Measurements from ENCODE around the gene ACADSB.

Gene ACADSB

DNA sequence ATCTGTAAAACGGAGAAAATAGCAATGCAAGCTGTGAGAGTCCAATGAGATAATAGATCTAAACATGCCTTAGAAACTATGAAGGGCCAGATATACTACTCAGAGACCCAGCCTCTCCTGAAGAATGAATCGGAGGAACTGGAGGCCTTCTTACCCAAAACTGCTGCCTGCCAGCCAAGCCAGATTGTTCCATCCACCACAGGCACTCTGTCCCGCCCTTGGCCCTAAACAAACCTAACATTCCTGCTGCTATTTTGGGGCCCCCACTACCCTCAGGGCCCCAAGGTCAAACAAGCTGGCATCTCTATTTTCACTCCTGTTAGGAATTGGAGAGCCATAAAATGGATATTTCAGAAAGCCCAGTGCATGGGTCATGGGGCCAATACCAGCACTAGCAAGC, 79.0 kb downstream of the ACADSB start:
- Histone ChIP-seq H3K27ac (ENCODE audit: low read depth in 2 of 2, low read length in 2 of 2) (no peak overlapping the region), H3K4me3 (ENCODE audit: low read length in 2 of 2) (no peak overlapping the region), H3K9me3 (ENCODE audit: control insufficient read depth in 2 of 2, low read length in 2 of 2) (no peaks in the 10 kb centered on the region), H3K9ac (ENCODE audit: low read depth in 1 of 2, low read length in 2 of 2) (no peak overlapping the region), H3K27me3 (ENCODE audit: control insufficient read depth in 2 of 2, insufficient read depth in 2 of 2, low read length in 2 of 2) (peaks cover 0 to 5% of the 10 kb centered on the region in 2 donors), H3K4me1 (ENCODE audit: control insufficient read depth in 2 of 2, insufficient read depth in 2 of 2, low read length in 2 of 2) (no peaks in the 10 kb centered on the region), H3K36me3 (ENCODE audit: control insufficient read depth in 2 of 2, insufficient read depth in 2 of 2, low read length in 2 of 2) (no peaks in the 10 kb centered on the region)

DNA sequence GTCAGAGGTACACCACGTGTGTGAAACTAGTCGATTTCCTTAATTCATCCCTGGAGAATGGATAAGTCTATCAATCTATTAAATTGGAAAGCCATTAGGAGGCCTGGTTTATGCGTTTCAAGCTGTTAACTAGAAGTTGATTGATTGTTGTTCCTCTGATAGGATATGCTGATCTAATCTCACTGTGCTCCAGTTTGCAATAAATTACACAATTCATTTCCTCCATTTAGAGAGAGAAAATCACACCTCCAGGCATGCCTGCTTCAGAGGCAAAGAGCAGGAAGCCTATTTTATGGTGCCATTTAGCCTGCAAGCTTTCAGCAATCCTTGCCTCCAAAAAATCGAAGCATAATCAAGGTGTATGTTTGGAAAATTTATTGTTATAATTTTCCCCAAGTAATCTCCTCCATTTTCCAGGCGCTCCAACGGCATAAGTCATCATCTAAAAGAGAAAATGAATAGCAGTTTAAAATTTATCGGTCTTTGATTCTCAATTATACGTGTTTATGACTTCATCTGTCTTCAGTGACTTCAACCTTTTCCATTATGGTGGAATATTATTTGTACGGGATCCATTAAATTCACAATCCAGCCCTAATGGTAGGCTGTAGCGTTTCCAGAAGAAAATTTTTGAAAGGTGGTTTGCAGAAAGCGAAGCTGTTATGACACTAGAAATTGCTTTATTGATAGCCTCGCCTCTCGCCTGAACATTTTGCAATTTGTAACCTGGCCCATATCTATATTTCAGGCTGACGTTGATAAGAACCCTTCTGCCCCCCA, 84.0 kb downstream of the ACADSB start:
- H3K27ac ChIP-seq (ENCODE audit: low read depth in 2 of 2, low read length in 2 of 2), result no peak overlapping the region
- H3K9me3 ChIP-seq (ENCODE audit: control insufficient read depth in 2 of 2, low read length in 2 of 2), result no peaks in the 10 kb centered on the region
- peaks cover 0 to 5% of the 10 kb centered on the region in 2 donors for H3K27me3 ChIP-seq (ENCODE audit: control insufficient read depth in 2 of 2, insufficient read depth in 2 of 2, low read length in 2 of 2)
- H3K4me1 ChIP-seq (ENCODE audit: control insufficient read depth in 2 of 2, insufficient read depth in 2 of 2, low read length in 2 of 2), result no peaks in the 10 kb centered on the region
- no peak overlapping the region for H3K9ac ChIP-seq (ENCODE audit: low read depth in 1 of 2, low read length in 2 of 2)
- H3K4me3 ChIP-seq (ENCODE audit: low read length in 2 of 2), result no peak overlapping the region
- no peaks in the 10 kb centered on the region for H3K36me3 ChIP-seq (ENCODE audit: control insufficient read depth in 2 of 2, insufficient read depth in 2 of 2, low read length in 2 of 2)

DNA sequence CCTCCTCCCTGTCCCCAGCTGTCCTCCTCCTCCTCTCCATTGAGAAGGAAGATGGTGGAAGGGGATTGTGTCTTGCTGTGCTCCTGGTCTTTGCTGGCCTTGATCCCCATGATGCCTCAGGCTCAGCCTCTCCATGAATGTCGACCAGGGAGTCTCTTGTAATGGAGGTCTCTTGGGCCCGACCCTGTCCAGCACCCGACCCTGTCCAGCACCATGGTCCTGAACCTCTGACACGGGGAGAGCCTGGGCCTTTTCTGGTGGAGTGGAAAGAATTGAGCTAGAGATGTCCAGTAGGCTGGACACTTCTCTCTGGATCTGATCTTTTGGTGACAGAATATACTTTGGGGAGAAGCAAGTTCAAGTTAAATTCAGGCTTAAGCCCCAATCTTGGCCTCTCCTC, 84.7 kb downstream of the ACADSB start:
- Histone ChIP-seq H3K36me3 (ENCODE audit: control insufficient read depth in 2 of 2, insufficient read depth in 2 of 2, low read length in 2 of 2) (no peaks in the 10 kb centered on the region), H3K4me3 (ENCODE audit: low read length in 2 of 2) (no peak overlapping the region), H3K9me3 (ENCODE audit: control insufficient read depth in 2 of 2, low read length in 2 of 2) (no peaks in the 10 kb centered on the region), H3K9ac (ENCODE audit: low read depth in 1 of 2, low read length in 2 of 2) (no peak overlapping the region), H3K4me1 (ENCODE audit: control insufficient read depth in 2 of 2, insufficient read depth in 2 of 2, low read length in 2 of 2) (no peaks in the 10 kb centered on the region), H3K27ac (ENCODE audit: low read depth in 2 of 2, low read length in 2 of 2) (no peak overlapping the region), H3K27me3 (ENCODE audit: control insufficient read depth in 2 of 2, insufficient read depth in 2 of 2, low read length in 2 of 2) (peaks cover 0 to 5% of the 10 kb centered on the region in 2 donors)

DNA sequence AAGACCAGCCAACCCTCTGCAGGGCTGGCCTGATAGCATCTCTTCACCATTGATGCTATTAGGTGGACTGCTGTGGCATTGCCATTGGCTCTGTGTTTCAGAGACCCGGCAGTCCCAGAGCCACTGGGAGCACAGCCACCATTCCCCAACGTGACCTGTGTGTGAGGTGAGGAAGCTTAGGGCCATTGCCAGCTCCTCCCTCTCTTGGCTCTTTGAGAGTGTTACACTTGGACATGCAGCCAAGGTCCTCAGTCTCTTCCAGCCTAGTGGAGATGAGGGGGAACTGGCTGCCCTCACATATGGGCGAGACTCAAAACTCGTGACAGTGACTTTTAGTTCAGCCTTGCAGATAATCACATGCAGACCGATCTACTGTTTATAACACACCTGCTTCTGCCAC, 87.6 kb downstream of the ACADSB start:
- Histone ChIP-seq H3K9ac (ENCODE audit: low read depth in 1 of 2, low read length in 2 of 2) (no peak overlapping the region), H3K36me3 (ENCODE audit: control insufficient read depth in 2 of 2, insufficient read depth in 2 of 2, low read length in 2 of 2) (no peaks in the 10 kb centered on the region), H3K27me3 (ENCODE audit: control insufficient read depth in 2 of 2, insufficient read depth in 2 of 2, low read length in 2 of 2) (peaks cover 0 to 5% of the 10 kb centered on the region in 2 donors), H3K4me1 (ENCODE audit: control insufficient read depth in 2 of 2, insufficient read depth in 2 of 2, low read length in 2 of 2) (no peaks in the 10 kb centered on the region), H3K27ac (ENCODE audit: low read depth in 2 of 2, low read length in 2 of 2) (no peak overlapping the region), H3K9me3 (ENCODE audit: control insufficient read depth in 2 of 2, low read length in 2 of 2) (no peaks in the 10 kb centered on the region), H3K4me3 (ENCODE audit: low read length in 2 of 2) (no peak overlapping the region)

DNA sequence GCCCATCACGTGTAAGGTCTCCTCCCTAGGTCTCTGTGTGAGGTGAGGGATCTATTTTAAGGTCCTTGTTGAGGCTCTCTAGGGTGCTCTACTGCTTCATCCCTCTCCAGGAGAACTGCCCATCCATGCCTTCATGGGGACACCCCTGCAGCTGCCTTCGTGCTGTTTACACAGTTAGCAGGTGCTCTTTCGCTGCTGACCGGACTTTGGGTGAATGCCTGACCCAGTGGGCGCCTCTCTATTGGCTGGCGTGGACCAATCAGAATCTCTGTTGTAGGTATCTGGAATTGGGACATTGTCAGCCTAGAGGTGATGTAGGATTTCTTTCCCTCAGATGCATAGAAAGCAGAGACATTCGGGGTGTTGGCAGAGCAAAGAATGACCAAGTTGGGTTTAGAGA, 88.2 kb downstream of the ACADSB start:
- H3K9me3 ChIP-seq (ENCODE audit: control insufficient read depth in 2 of 2, low read length in 2 of 2), result no peaks in the 10 kb centered on the region
- H3K4me1 ChIP-seq (ENCODE audit: control insufficient read depth in 2 of 2, insufficient read depth in 2 of 2, low read length in 2 of 2), result no peaks in the 10 kb centered on the region

DNA sequence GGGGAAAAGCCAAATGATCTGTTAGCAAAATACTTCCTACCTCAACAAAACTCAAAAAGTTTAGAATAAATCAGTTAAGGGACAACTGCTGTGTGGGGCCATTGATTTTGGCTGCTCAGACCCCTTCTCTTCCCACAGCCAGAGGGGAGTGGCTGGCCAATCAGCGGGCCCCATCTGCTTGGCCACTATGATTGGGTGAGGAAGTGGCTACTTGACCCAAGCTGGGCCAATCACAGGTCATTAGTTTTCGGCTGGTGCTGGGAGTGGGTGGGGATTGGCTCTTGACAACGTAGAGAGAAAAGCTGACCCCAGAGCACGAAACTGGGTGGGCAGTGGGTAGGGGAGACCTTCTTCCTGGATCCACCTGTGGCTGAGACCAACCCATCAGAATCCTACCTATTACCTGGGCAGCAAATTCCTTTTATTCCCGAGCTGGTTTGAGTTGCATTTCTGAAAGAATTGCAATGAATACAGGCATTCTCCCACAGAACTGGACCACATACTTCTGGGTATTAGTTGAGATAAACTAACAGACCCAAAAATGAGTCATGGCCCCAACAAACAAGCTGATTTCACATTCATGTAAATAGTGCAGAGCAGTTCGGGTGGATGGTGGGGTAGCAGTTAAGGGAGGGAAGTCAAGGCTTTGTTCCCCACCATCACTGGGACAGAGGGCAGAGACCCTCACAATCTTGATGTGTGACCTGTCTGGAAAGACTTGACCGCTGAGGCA, 91.4 kb downstream of the ACADSB start:
- no peak overlapping the region for H3K4me3 ChIP-seq (ENCODE audit: low read length in 2 of 2)
- no peak overlapping the region for H3K27ac ChIP-seq (ENCODE audit: low read depth in 2 of 2, low read length in 2 of 2)
- H3K36me3 ChIP-seq (ENCODE audit: control insufficient read depth in 2 of 2, insufficient read depth in 2 of 2, low read length in 2 of 2), result no peaks in the 10 kb centered on the region
- no peak overlapping the region for H3K9ac ChIP-seq (ENCODE audit: low read depth in 1 of 2, low read length in 2 of 2)
- H3K9me3 ChIP-seq (ENCODE audit: control insufficient read depth in 2 of 2, low read length in 2 of 2), result no peaks in the 10 kb centered on the region
- H3K27me3 ChIP-seq (ENCODE audit: control insufficient read depth in 2 of 2, insufficient read depth in 2 of 2, low read length in 2 of 2), result no peaks in the 10 kb centered on the region
- H3K4me1 ChIP-seq (ENCODE audit: control insufficient read depth in 2 of 2, insufficient read depth in 2 of 2, low read length in 2 of 2), result no peaks in the 10 kb centered on the region

More for the DNA sequence above, 88.2 kb downstream of the ACADSB start:
- no peak overlapping the region for H3K4me3 ChIP-seq (ENCODE audit: low read length in 2 of 2)
- peaks cover 0 to 2% of the 10 kb centered on the region in 2 donors for H3K27me3 ChIP-seq (ENCODE audit: control insufficient read depth in 2 of 2, insufficient read depth in 2 of 2, low read length in 2 of 2)
- no peak overlapping the region for H3K9ac ChIP-seq (ENCODE audit: low read depth in 1 of 2, low read length in 2 of 2)
- no peak overlapping the region for H3K27ac ChIP-seq (ENCODE audit: low read depth in 2 of 2, low read length in 2 of 2)
- H3K36me3 ChIP-seq (ENCODE audit: control insufficient read depth in 2 of 2, insufficient read depth in 2 of 2, low read length in 2 of 2), result no peaks in the 10 kb centered on the region

DNA sequence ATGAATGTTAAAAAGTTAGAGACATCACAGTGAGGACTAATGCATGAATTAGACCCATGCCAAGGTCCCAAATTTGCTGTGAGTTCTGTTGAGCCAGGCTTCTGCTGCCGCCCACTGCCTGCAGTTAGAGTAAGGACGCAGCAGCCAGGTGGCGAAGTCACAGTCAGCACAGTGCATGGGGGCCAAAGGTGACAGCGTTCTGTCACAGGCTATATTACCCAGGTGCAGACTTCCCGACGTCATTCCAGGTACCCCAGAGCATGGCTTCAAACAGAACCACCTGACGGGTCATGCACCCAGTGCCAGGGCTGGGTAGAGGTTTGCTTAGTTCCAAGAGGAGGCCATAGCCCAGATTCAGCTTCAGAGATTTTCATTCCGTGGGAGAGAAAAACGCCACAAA, 93.1 kb downstream of the ACADSB start:
- H3K27ac ChIP-seq (ENCODE audit: low read depth in 2 of 2, low read length in 2 of 2), result no peak overlapping the region
- no peaks in the 10 kb centered on the region for H3K27me3 ChIP-seq (ENCODE audit: control insufficient read depth in 2 of 2, insufficient read depth in 2 of 2, low read length in 2 of 2)
- no peak overlapping the region for H3K9ac ChIP-seq (ENCODE audit: low read depth in 1 of 2, low read length in 2 of 2)
- no peak overlapping the region for H3K4me3 ChIP-seq (ENCODE audit: low read length in 2 of 2)
- H3K36me3 ChIP-seq (ENCODE audit: control insufficient read depth in 2 of 2, insufficient read depth in 2 of 2, low read length in 2 of 2), result no peaks in the 10 kb centered on the region
- no peaks in the 10 kb centered on the region for H3K9me3 ChIP-seq (ENCODE audit: control insufficient read depth in 2 of 2, low read length in 2 of 2)
- H3K4me1 ChIP-seq (ENCODE audit: control insufficient read depth in 2 of 2, insufficient read depth in 2 of 2, low read length in 2 of 2), result no peaks in the 10 kb centered on the region

DNA sequence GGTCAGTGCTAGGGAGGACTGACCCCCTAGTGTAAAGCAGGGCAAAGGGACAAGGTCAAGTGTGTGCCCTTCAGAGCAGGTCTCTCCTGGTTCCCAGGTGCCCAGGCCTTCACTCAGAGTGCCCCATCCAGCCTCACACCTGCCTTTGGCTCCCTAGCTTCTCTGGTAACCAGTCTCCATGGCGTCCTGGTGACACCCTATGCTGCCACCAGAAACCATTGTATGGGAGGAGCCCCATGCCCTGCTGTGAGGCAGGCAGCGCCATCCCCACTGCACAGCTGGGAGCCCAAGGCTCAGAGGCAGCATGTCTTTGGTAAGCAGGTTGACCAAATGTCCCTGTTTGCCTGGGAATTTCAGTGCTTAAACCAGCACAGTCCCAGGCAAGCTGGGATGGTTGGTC, 93.9 kb downstream of the ACADSB start:
- H3K9ac ChIP-seq (ENCODE audit: low read depth in 1 of 2, low read length in 2 of 2), result no peak overlapping the region

DNA sequence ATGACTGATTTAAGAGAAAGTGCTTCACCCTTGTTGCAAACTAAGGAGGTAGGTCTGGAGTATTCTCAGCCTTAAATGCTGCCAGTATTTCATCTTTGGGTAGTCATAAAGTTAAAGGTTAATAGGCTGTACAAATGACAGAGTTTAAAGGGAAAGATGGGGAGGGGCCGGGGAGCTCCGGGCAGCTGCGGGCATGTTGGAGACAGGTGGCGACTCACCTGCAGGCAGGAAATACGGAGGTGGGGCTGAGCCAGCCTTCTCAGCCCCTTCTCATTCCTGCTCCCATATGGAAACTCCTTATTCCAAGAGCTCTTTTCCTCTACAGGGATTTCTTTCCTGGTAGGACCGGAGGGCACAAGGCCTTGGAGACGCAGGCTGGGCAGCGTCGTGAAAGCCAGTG, 95.1 kb downstream of the ACADSB start:
- Histone ChIP-seq H3K4me1 (ENCODE audit: control insufficient read depth in 2 of 2, insufficient read depth in 2 of 2, low read length in 2 of 2) (no peaks in the 10 kb centered on the region), H3K4me3 (ENCODE audit: low read length in 2 of 2) (no peak overlapping the region), H3K9me3 (ENCODE audit: control insufficient read depth in 2 of 2, low read length in 2 of 2) (no peaks in the 10 kb centered on the region), H3K9ac (ENCODE audit: low read depth in 1 of 2, low read length in 2 of 2) (no peak overlapping the region), H3K27ac (ENCODE audit: low read depth in 2 of 2, low read length in 2 of 2) (no peak overlapping the region), H3K36me3 (ENCODE audit: control insufficient read depth in 2 of 2, insufficient read depth in 2 of 2, low read length in 2 of 2) (no peaks in the 10 kb centered on the region), H3K27me3 (ENCODE audit: control insufficient read depth in 2 of 2, insufficient read depth in 2 of 2, low read length in 2 of 2) (no peaks in the 10 kb centered on the region)

More for the DNA sequence above, 93.9 kb downstream of the ACADSB start:
- Histone ChIP-seq H3K4me1 (ENCODE audit: control insufficient read depth in 2 of 2, insufficient read depth in 2 of 2, low read length in 2 of 2) (no peaks in the 10 kb centered on the region), H3K27ac (ENCODE audit: low read depth in 2 of 2, low read length in 2 of 2) (no peak overlapping the region), H3K9me3 (ENCODE audit: control insufficient read depth in 2 of 2, low read length in 2 of 2) (no peaks in the 10 kb centered on the region), H3K4me3 (ENCODE audit: low read length in 2 of 2) (no peak overlapping the region), H3K27me3 (ENCODE audit: control insufficient read depth in 2 of 2, insufficient read depth in 2 of 2, low read length in 2 of 2) (no peaks in the 10 kb centered on the region), H3K36me3 (ENCODE audit: control insufficient read depth in 2 of 2, insufficient read depth in 2 of 2, low read length in 2 of 2) (no peaks in the 10 kb centered on the region)
